K562 (cell line): ENCODE data around the gene NELL1. TPM values are rescaled to one million over a fixed set of nuclear protein-coding genes. Genes with fewer than 3 reads are reported as not detected.

ENCODE experiments used
- ATAC-seq: fragments of 200-7000 bp; cut with Tn5 transposase; 3 replicates; pipeline ENCODE4 v1.9.1; 2020; ENCODE audit warnings: moderate library complexity
- BruUV-seq: library from RNA; stranded (reverse); fragments of 400-500 nt; replicated peaks from 2 replicates; lab custom pipeline; 2021; lab: Mats Ljungman, UMichigan
- CTCF ChIA-PET: fragments of 300-600 bp; formaldehyde crosslinking; extraction: SDS; loops from one replicate; lab custom pipeline; 2021; ENCODE audit warnings: low intra/inter-chr PET ratio; lab: Yijun Ruan, JAX
- POLR2A ChIA-PET: fragments of 300-600, 350-650 bp; sonication (Branson Sonifier 250); formaldehyde crosslinking; extraction: SDS; loops from one replicate; lab custom pipeline; 2021; ENCODE audit warnings: antibody characterized with exemption, inconsistent platforms; lab: Yijun Ruan, JAX
- DNase-seq, 4 experiments: peaks; one replicate each; pipeline versions ENCODE4 v3.0.0 to v3.0.0-alpha.2; 2011 to 2018; ENCODE audit warnings: low spot score in 3 of 4, mixed read lengths in 3 of 4; ENCODE audit errors: extremely low read depth in 1 of 4
- FAIRE-seq: peaks from 2 replicates; lab custom pipeline; 2011; peaks lifted over from hg19 to GRCh38; lab: Jason Lieb, UNC
- H2AFZ ChIP-seq: 2 replicates; pipeline ENCODE4 v1.6.0; 2011; ENCODE audit warnings: low read depth, low read length, control low read depth, inconsistent platforms
- H3K27ac ChIP-seq: fragments of 200-600 bp; 3 replicates; pipeline ENCODE4 v1.8.0; 2011; ENCODE audit warnings: low read depth, mild to moderate bottlenecking, control low read depth, inconsistent platforms, low read length, moderate library complexity, mixed read lengths; ENCODE audit errors: extremely low read depth
- H3K27me3 ChIP-seq, 2 experiments: fragments of 300-600 bp in 1 of 2; 2 replicates in 1 of 2; 3 replicates in 1 of 2; pipeline versions ENCODE4 v1.6.0 to v1.8.0; 2011; ENCODE audit warnings: inconsistent platforms in 2 of 2, low read length in 2 of 2, mild to moderate bottlenecking in 1 of 2, mixed read lengths in 1 of 2, moderate library complexity in 1 of 2; ENCODE audit not compliant: control insufficient read depth in 2 of 2, insufficient read depth in 2 of 2
- H3K36me3 ChIP-seq: fragments of 300-600 bp; 3 replicates; pipeline ENCODE4 v1.8.0; 2011; ENCODE audit warnings: mild to moderate bottlenecking, low read length, inconsistent platforms; ENCODE audit not compliant: control insufficient read depth, insufficient read depth
- H3K4me1 ChIP-seq, 2 experiments: fragments of 200-600 bp in 1 of 2; replicated peaks in 1 of 2; 2 replicates in 1 of 2; 3 replicates in 1 of 2; pipeline versions ENCODE4 v1.5.1 to v1.8.0; 2011; ENCODE audit warnings: inconsistent platforms in 2 of 2, low read length in 2 of 2, mild to moderate bottlenecking in 1 of 2, mixed read lengths in 1 of 2, moderate library complexity in 1 of 2; ENCODE audit not compliant: control insufficient read depth in 2 of 2, insufficient read depth in 2 of 2
- H3K4me2 ChIP-seq: 2 replicates; pipeline ENCODE4 v1.6.1; 2011; ENCODE audit warnings: low read length, control low read depth, inconsistent platforms, mixed read lengths; ENCODE audit not compliant: insufficient read depth
- H3K4me3 ChIP-seq: fragments of 200-600 bp; sonication (generic), shearing (Covaris generic); 2 replicates; pipeline ENCODE4 v1.5.1; 2016; ENCODE audit warnings: control low read depth, inconsistent platforms
- H3K79me2 ChIP-seq: fragments of 200-600 bp; 3 replicates; pipeline ENCODE4 v1.8.0; 2011; ENCODE audit warnings: low read length, inconsistent platforms; ENCODE audit not compliant: control insufficient read depth, insufficient read depth
- H3K9ac ChIP-seq, 2 experiments: 2 replicates each; pipeline versions ENCODE4 v1.6.0 to v1.6.1; 2011; ENCODE audit warnings: low read depth in 2 of 2, low read length in 2 of 2, control low read depth in 1 of 2, inconsistent platforms in 1 of 2, mild to moderate bottlenecking in 1 of 2, mixed read lengths in 1 of 2; ENCODE audit not compliant: insufficient read depth in 1 of 2
- H3K9me1 ChIP-seq: one replicate; pipeline ENCODE4 v1.6.0; 2011; ENCODE audit warnings: inconsistent platforms, mild to moderate bottlenecking, low read length, moderate library complexity; ENCODE audit not compliant: control insufficient read depth, insufficient read depth
- H3K9me3 ChIP-seq: replicated peaks from 2 replicates; pipeline ENCODE4 v1.5.1; 2011; ENCODE audit warnings: low read depth, low read length, inconsistent platforms; ENCODE audit not compliant: control insufficient read depth, insufficient read depth
- H4K20me1 ChIP-seq: replicated peaks from 2 replicates; pipeline ENCODE4 v1.6.1; 2011; ENCODE audit warnings: low read length, inconsistent platforms, mixed read lengths; ENCODE audit not compliant: control insufficient read depth, insufficient read depth
- ELK1 ChIP-seq: sonication (generic); formaldehyde crosslinking; IDR thresholded peaks from 2 replicates; pipeline ENCODE4 v1.8.1; 2022; ENCODE audit warnings: missing genetic modification reagents
- ERF ChIP-seq: fragments of 450-650 bp; formaldehyde crosslinking; IDR thresholded peaks from 2 replicates; pipeline ENCODE4 v1.4.0; 2020; ENCODE audit warnings: mild to moderate bottlenecking, mixed read lengths
- HMGXB4 ChIP-seq: sonication (generic); formaldehyde crosslinking; IDR thresholded peaks from 2 replicates; pipeline ENCODE4 v1.8.1; 2023; ENCODE audit warnings: mild to moderate bottlenecking, missing genetic modification reagents
- HNRNPUL1 ChIP-seq: fragments of 200-400 bp; formaldehyde crosslinking; IDR thresholded peaks from 2 replicates; pipeline ENCODE4 v1.6.1; 2017; ENCODE audit warnings: low read length
- NCOR1 ChIP-seq: fragments of 450-650 bp; IDR thresholded peaks from 2 replicates; pipeline ENCODE4 v1.6.1; 2016; ENCODE audit warnings: mild to moderate bottlenecking, moderate library complexity
- NFE2L1 ChIP-seq: fragments of 450-650 bp; IDR thresholded peaks from 2 replicates; pipeline ENCODE4 v1.6.1; 2016; ENCODE audit warnings: missing genetic modification characterization, low read depth, mild to moderate bottlenecking, missing compliant biosample characterization, moderate library complexity, borderline replicate concordance
- PREB ChIP-seq: sonication (generic); formaldehyde crosslinking; IDR thresholded peaks from 2 replicates; pipeline ENCODE4 v1.8.1; 2023; ENCODE audit warnings: mild to moderate bottlenecking, missing genetic modification reagents
- TEAD1 ChIP-seq, 2 experiments: fragments of 450-650 bp in 1 of 2; sonication (generic) in 1 of 2; formaldehyde crosslinking; IDR thresholded peaks; 2 replicates each; pipeline versions ENCODE4 v1.4.0 to v1.8.0; 2020 to 2022; ENCODE audit warnings: mild to moderate bottlenecking in 2 of 2, missing genetic modification reagents in 1 of 2
- TFAM ChIP-seq: fragments of 250-450 bp; sonication (Bioruptor Pico); conservative IDR thresholded peaks from 2 replicates; pipeline ENCODE4 v1.5.0; 2021; ENCODE audit warnings: mild to moderate bottlenecking, moderate library complexity
- ZNF140 ChIP-seq: fragments of 250-450 bp; sonication (Bioruptor Pico); IDR thresholded peaks from 2 replicates; pipeline ENCODE4 v1.8.0; 2021; ENCODE audit warnings: moderate library complexity, mild to moderate bottlenecking, inconsistent platforms
- ZNF280A ChIP-seq: fragments of 450-650 bp; IDR thresholded peaks from 2 replicates; pipeline ENCODE4 v1.6.1; 2018; ENCODE audit warnings: mild to moderate bottlenecking, low read depth; ENCODE audit not compliant: partially characterized antibody
- WGBS: fragments of 100-300 bp; shearing (Covaris generic); methylation state at CpG from one replicate; pipeline ENCODE4 v1.1.6; 2016; ENCODE audit warnings: low coverage, mixed read lengths; ENCODE audit not compliant: insufficient coverage; ENCODE audit errors: missing lambda C conversion rate; 5-methylcytosine and 5-hydroxymethylcytosine counted together
- in situ Hi-C: fragments of 300-500 bp; cut with MboI; formaldehyde crosslinking; loops from 4 replicates; pipeline ENCODE4 v1.15.0; 2018; ENCODE audit warnings: inconsistent platforms, mixed read lengths
- intact Hi-C: fragments of 100-400 bp; cut with micrococcal nuclease; formaldehyde crosslinking; loops from 2 replicates; pipeline ENCODE4 v1.14.2; 2022
- polyA plus RNA-seq, 8 experiments: library from polyadenylated mRNA; depleted of rRNA in 4 of 8; stranded (reverse) in 5 of 8; unstranded in 3 of 8; fragments of >200 nt; fragmentation: Nextera tagmentation in 2 of 8; fragmentation: Illumina TruSeq in 1 of 8; extraction: Ambion mirVana in 2 of 8; extraction: Trizol in 1 of 8; gene quantifications; 2 replicates each; pipeline versions ENCODE4 v1.2.1 to v1.2.3, GENCODE V29; 2011 to 2014; ENCODE audit warnings: inconsistent platforms in 1 of 8, missing spikeins in 1 of 8
- total RNA-seq, 7 experiments: library from RNA; depleted of rRNA in 6 of 7; stranded (reverse); fragments of >200 nt in 6 of 7; fragmentation: Illumina TruSeq in 2 of 7; extraction: Trizol in 2 of 7; gene quantifications; 2 replicates each; pipeline versions ENCODE4 v1.2.1 to v1.2.3, GENCODE V29; 2011 to 2021; ENCODE audit warnings: low replicate concordance in 1 of 7
- TF ChIP-seq, protein P1 (sequence below): fragments of 250-450 bp; sonication (Bioruptor Pico); IDR thresholded peaks from 2 replicates; pipeline ENCODE4 v1.8.0; 2022; ENCODE audit warnings: inconsistent platforms

NELL1 gene
- total and polyA plus RNA-seq, 9 of the 15 experiments (the other 6 are each of a cell fraction or from before 2014, with no cell fraction given), result not detected

DNA sequence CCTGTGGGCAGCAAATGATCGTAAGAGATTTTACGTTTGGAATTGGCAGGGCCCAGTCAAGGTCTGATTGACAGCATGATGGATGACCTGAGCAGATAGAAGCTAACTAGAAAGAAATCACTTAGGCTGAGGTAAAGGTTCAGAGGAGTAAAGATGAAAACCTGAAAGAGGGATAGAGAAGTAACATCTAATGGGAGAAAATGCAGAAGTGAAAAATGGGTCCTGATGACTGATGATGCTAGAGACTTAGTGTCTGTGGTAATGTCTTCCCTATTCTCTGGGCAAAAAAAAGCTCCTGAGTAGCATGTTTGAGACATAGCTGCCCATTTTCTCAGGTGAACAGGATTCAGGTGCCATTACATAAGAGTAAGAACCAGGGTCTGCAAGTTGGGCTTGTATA, 894.7 kb downstream of the NELL1 start (continued):
- no peak for TF ChIP-seq ELK1 (CRISPR knock-in tag)
- TF ChIP-seq NCOR1, result no peak
- no peak for TF ChIP-seq HMGXB4 (CRISPR knock-in tag)
- no peak for TF ChIP-seq HNRNPUL1
- no peak for TF ChIP-seq NFE2L1 (tag)
- TF ChIP-seq, all 486 proteins: peak for 0

DNA sequence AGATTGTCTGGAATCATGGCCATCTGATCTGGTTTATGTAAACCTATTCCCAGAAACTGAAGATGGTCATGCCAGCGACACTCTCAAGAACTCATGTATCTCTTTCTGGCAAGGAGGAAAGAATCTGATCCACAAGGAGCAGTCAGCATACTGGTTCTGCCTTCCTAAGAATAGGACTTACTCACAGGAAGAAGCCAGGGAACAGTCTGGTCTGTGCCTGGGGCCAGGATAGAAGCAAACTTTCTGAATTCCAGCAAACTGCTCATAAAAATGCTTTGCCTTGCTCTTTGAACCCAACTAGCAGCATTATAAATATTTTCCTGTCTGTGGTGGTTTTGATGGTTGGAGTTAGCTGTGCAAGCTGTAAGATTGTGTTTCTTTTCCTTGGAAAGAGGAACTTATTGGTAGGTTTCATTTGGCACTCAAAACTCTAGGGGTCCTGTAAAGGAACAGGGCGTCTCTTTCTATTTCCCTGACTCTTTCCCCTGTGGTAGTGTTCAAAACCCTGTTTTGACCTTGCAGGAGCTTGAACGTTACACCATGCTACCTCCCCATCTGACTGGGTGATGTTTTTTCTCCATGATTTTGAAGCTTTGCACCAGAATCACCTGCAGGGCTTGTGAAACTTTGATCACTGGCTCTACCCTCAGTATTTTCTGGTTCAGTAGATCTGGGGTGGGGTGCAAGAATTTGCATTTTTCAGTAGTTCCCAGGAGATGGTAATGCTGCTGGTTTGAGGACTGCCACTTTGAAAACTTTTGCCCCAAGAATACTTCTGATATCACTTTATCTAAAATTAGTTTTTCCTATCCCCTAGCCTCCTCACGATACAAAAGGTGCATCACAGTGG, 895.7 kb downstream of the NELL1 start:
- ChIA-PET CTCF (no interaction called here), POLR2A (no interaction called here)
- no peak overlapping the region for H3K9ac ChIP-seq
- no peak overlapping the region for H3K4me3 ChIP-seq
- no peaks in the 10 kb centered on the region for H3K9me1 ChIP-seq
- no peak overlapping the region for H2AFZ ChIP-seq
- FAIRE-seq (no peak), DNase-seq (no peak), ATAC-seq (no peak)
- H3K4me2 ChIP-seq, result no peak overlapping the region
- H3K4me1 ChIP-seq, result no peaks in the 10 kb centered on the region
- H4K20me1 ChIP-seq, result no peaks in the 10 kb centered on the region
- no peak overlapping the region for H3K27ac ChIP-seq
- intact Hi-C loops (no loop called here), in situ Hi-C loops (no loop called here)
- H3K36me3 ChIP-seq, result no peaks in the 10 kb centered on the region
- H3K27me3 ChIP-seq, result no peaks in the 10 kb centered on the region
- H3K9me3 ChIP-seq, result no peaks in the 10 kb centered on the region
- 0% methylated on average over 4 of the region's 4 CpGs for WGBS
- H3K79me2 ChIP-seq, result no peaks in the 10 kb centered on the region
- BruUV-seq, result no TSS peak
- TF ChIP-seq TEAD1 (CRISPR knock-in tag; IDR thresholded peaks at IDR 0.05) (no peak), ERF (CRISPR knock-in tag) (no peak), ZNF140 (CRISPR knock-in tag) (no peak), PREB (CRISPR knock-in tag) (no peak), ZNF280A (no peak), TFAM (CRISPR knock-in tag) (no peak)
- TF ChIP-seq, protein P1, sequence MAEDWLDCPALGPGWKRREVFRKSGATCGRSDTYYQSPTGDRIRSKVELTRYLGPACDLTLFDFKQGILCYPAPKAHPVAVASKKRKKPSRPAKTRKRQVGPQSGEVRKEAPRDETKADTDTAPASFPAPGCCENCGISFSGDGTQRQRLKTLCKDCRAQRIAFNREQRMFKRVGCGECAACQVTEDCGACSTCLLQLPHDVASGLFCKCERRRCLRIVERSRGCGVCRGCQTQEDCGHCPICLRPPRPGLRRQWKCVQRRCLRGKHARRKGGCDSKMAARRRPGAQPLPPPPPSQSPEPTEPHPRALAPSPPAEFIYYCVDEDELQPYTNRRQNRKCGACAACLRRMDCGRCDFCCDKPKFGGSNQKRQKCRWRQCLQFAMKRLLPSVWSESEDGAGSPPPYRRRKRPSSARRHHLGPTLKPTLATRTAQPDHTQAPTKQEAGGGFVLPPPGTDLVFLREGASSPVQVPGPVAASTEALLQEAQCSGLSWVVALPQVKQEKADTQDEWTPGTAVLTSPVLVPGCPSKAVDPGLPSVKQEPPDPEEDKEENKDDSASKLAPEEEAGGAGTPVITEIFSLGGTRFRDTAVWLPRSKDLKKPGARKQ (CRISPR knock-in tag), result no peak
